H9 (cell line): ENCODE results near the gene UBL4A. TPM values are rescaled to one million over a fixed set of nuclear protein-coding genes. Genes with fewer than 3 reads are reported as not detected.

ENCODE experiments used
- DNase-seq: peaks from one replicate; pipeline ENCODE4 v3.0.0-alpha.2; 2017
- H2AFZ ChIP-seq: one replicate; pipeline ENCODE4 v1.6.1; 2013; ENCODE audit warnings: mild to moderate bottlenecking, low read length, control low read depth, moderate library complexity
- H2AK5ac ChIP-seq: 2 replicates; pipeline ENCODE4 v1.6.1; 2013; ENCODE audit warnings: low read length, control low read depth, mixed read lengths; ENCODE audit not compliant: insufficient read length
- H2BK120ac ChIP-seq: one replicate; pipeline ENCODE4 v1.6.1; 2013; ENCODE audit warnings: low read depth, mild to moderate bottlenecking, low read length, control low read depth, inconsistent platforms; ENCODE audit not compliant: poor library complexity, severe bottlenecking
- H2BK12ac ChIP-seq: 2 replicates; pipeline ENCODE4 v1.6.1; 2013; ENCODE audit warnings: low read length, control low read depth, mixed read lengths, low read depth; ENCODE audit not compliant: insufficient read length
- H2BK15ac ChIP-seq: 2 replicates; pipeline ENCODE4 v1.6.1; 2013; ENCODE audit warnings: low read depth, low read length, control low read depth
- H2BK20ac ChIP-seq: one replicate; pipeline ENCODE4 v1.6.1; 2013; ENCODE audit warnings: low read depth, mild to moderate bottlenecking, low read length, control low read depth, inconsistent platforms; ENCODE audit not compliant: poor library complexity, severe bottlenecking
- H2BK5ac ChIP-seq: 2 replicates; pipeline ENCODE4 v1.6.1; 2013; ENCODE audit warnings: low read length, control low read depth, mixed read lengths; ENCODE audit not compliant: insufficient read length
- H3K14ac ChIP-seq: 2 replicates; pipeline ENCODE4 v1.6.1; 2013; ENCODE audit warnings: low read length, control low read depth; ENCODE audit not compliant: insufficient read depth
- H3K18ac ChIP-seq: 2 replicates; pipeline ENCODE4 v1.6.1; 2013; ENCODE audit warnings: low read depth, mild to moderate bottlenecking, mixed read lengths, low read length, control low read depth; ENCODE audit not compliant: insufficient read length
- H3K23ac ChIP-seq: 2 replicates; pipeline ENCODE4 v1.6.1; 2013; ENCODE audit warnings: low read length, control low read depth, mixed read lengths, low read depth; ENCODE audit not compliant: insufficient read length
- H3K23me2 ChIP-seq: 2 replicates; pipeline ENCODE4 v1.6.1; 2013; ENCODE audit warnings: low read depth, mild to moderate bottlenecking, mixed read lengths, low read length, control low read depth; ENCODE audit not compliant: insufficient read length, poor library complexity, severe bottlenecking
- H3K27ac ChIP-seq: 2 replicates; pipeline ENCODE4 v1.5.1; 2013; ENCODE audit warnings: low read length, control low read depth, mixed read lengths, low read depth; ENCODE audit not compliant: insufficient read length
- H3K27me3 ChIP-seq: 2 replicates; pipeline ENCODE4 v1.6.1; 2013; ENCODE audit warnings: low read length, control low read depth, inconsistent platforms; ENCODE audit not compliant: insufficient read depth
- H3K4ac ChIP-seq: 2 replicates; pipeline ENCODE4 v1.6.1; 2013; ENCODE audit warnings: low read depth, mild to moderate bottlenecking, control low read depth, inconsistent platforms, low read length, moderate library complexity
- H3K4me1 ChIP-seq: 2 replicates; pipeline ENCODE4 v1.6.1; 2013; ENCODE audit warnings: low read length, control low read depth, inconsistent platforms; ENCODE audit not compliant: insufficient read depth
- H3K4me2 ChIP-seq: 2 replicates; pipeline ENCODE4 v1.6.1; 2013; ENCODE audit warnings: low read length, control low read depth, mixed read lengths; ENCODE audit not compliant: insufficient read length, insufficient read depth
- H3K56ac ChIP-seq: 2 replicates; pipeline ENCODE4 v1.6.1; 2013; ENCODE audit warnings: low read depth, mild to moderate bottlenecking, mixed read lengths, low read length, control low read depth; ENCODE audit not compliant: insufficient read length
- H3K79me1 ChIP-seq: 2 replicates; pipeline ENCODE4 v1.6.1; 2013; ENCODE audit warnings: low read depth, mild to moderate bottlenecking, moderate library complexity, low read length, control low read depth, inconsistent platforms; ENCODE audit not compliant: insufficient read depth, poor library complexity, severe bottlenecking
- H3K79me2 ChIP-seq: 2 replicates; pipeline ENCODE4 v1.6.1; 2013; ENCODE audit warnings: low read length, control low read depth, inconsistent platforms; ENCODE audit not compliant: insufficient read depth
- H3K9ac ChIP-seq: 2 replicates; pipeline ENCODE4 v1.6.1; 2013; ENCODE audit warnings: low read length, control low read depth, mixed read lengths; ENCODE audit not compliant: insufficient read length; ENCODE audit errors: extremely low read depth
- H3K9me3 ChIP-seq: one replicate; pipeline ENCODE4 v1.6.1; 2013; ENCODE audit warnings: low read depth, low read length, inconsistent platforms; ENCODE audit not compliant: control insufficient read depth
- H3T11ph ChIP-seq: one replicate; pipeline ENCODE4 v1.6.1; 2013; ENCODE audit warnings: mild to moderate bottlenecking, low read length, control low read depth, inconsistent platforms
- H4K20me1 ChIP-seq: one replicate; pipeline ENCODE4 v1.6.1; 2013; ENCODE audit not compliant: control insufficient read depth, insufficient read length, insufficient read depth
- H4K5ac ChIP-seq: 2 replicates; pipeline ENCODE4 v1.6.1; 2013; ENCODE audit warnings: low read depth, mild to moderate bottlenecking, mixed read lengths, low read length, control low read depth; ENCODE audit not compliant: insufficient read length
- H4K8ac ChIP-seq: replicated peaks from 2 replicates; pipeline ENCODE4 v1.6.1; 2013; ENCODE audit warnings: low read length, control low read depth, mixed read lengths, low read depth; ENCODE audit not compliant: insufficient read length
- H4K91ac ChIP-seq: 2 replicates; pipeline ENCODE4 v1.6.1; 2013; ENCODE audit warnings: low read depth, mild to moderate bottlenecking, moderate library complexity, mixed read lengths, low read length, control low read depth; ENCODE audit not compliant: insufficient read length
- H3K27ac Mint-ChIP-seq, 3 experiments: 2 replicates in 2 of 3; 3 replicates in 1 of 3; pipeline ENCODE4 v1.8.0; 2020 to 2021; ENCODE audit warnings: mixed read lengths in 3 of 3, mild to moderate bottlenecking in 1 of 3, moderate library complexity in 1 of 3
- H3K27me3 Mint-ChIP-seq: 2 replicates; pipeline ENCODE4 v1.8.0; 2021; ENCODE audit warnings: low read depth, mild to moderate bottlenecking, moderate library complexity, mixed read lengths
- H3K36me3 Mint-ChIP-seq, 3 experiments: 2 replicates in 2 of 3; 3 replicates in 1 of 3; pipeline ENCODE4 v1.8.0; 2020 to 2021; ENCODE audit warnings: low read depth in 3 of 3, mixed read lengths in 3 of 3; ENCODE audit not compliant: insufficient read depth in 1 of 3
- H3K4me1 Mint-ChIP-seq, 2 experiments: 2 replicates each; pipeline ENCODE4 v1.8.0; 2020; ENCODE audit warnings: mixed read lengths in 2 of 2
- H3K4me3 Mint-ChIP-seq, 2 experiments: 2 replicates in 1 of 2; 3 replicates in 1 of 2; pipeline ENCODE4 v1.8.0; 2020 to 2021; ENCODE audit warnings: mild to moderate bottlenecking in 2 of 2, mixed read lengths in 2 of 2, moderate library complexity in 1 of 2
- H3K9me3 Mint-ChIP-seq, 2 experiments: 2 replicates in 1 of 2; 3 replicates in 1 of 2; pipeline ENCODE4 v1.8.0; 2020; ENCODE audit warnings: mild to moderate bottlenecking in 2 of 2, mixed read lengths in 2 of 2, moderate library complexity in 1 of 2
- WGBS: extraction: QIAGEN DNeasy Blood & Tissue Kit; methylation state at CpG from one replicate; pipeline ENCODE4 v1.1.7; 2013; ENCODE audit warnings: missing lambda C conversion rate, low lambda C conversion rate, mixed read lengths; ENCODE audit not compliant: insufficient read length; ENCODE audit errors: extremely low coverage; 5-methylcytosine and 5-hydroxymethylcytosine counted together
- total RNA-seq: library from RNA; stranded (reverse); gene quantifications from 2 replicates; pipeline ENCODE4 v1.2.1, GENCODE V29; 2021
- TF ChIP-seq, protein P1 (sequence below): fragments of 200-600 bp; sonication (generic); conservative IDR thresholded peaks from 3 replicates; pipeline ENCODE4 v1.8.0; 2021; ENCODE audit warnings: antibody characterized with exemption, mild to moderate bottlenecking

The UBL4A gene
- total RNA-seq, 1 experiment from 2014 or later: 30.9 TPM

DNA sequence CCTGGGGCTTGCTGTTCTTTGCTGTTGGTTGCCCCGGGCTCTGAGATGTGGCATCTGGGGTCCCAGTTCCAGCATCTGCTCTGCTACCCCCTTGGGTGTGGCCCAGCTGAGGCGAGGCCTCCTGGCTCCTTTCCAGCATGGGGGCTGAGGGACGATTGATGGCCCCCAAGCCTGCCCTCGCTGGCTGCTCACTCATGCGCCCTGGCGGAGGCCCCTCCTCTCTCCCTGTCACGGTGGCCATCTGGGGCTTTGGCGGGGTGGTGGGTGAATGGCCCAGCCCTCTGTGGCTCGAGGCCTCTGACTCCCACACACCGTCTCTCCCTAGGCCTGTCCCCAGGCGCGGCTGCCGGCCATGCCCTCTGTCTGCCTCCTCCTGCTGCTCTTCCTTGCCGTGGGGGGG lies 26.6 kb downstream of the UBL4A start:
- Histone ChIP-seq H4K8ac (no peak overlapping the region), H2BK120ac (no peak overlapping the region), H4K91ac (no peak overlapping the region), H3K4ac (no peak overlapping the region), H2BK20ac (no peak overlapping the region), H2AFZ (no peak overlapping the region), H3K27me3 (no peaks in the 10 kb centered on the region; the same call in 1 of the 2 replicates), H3K18ac (no peak overlapping the region), H3T11ph (no peak overlapping the region), H3K23me2 (peaks cover 8% of the 10 kb centered on the region), H3K9me3 (peaks cover 18% of the 10 kb centered on the region), H3K27ac (no peak overlapping the region), H3K79me1 (no peaks in the 10 kb centered on the region), H3K4me1 (no peaks in the 10 kb centered on the region), H4K5ac (no peak overlapping the region), H2AK5ac (no peak overlapping the region), H2BK5ac (no peak overlapping the region), H2BK12ac (no peak overlapping the region), H3K9ac (no peak overlapping the region), H3K79me2 (no peaks in the 10 kb centered on the region), H3K56ac (no peak overlapping the region), H3K4me2 (no peak overlapping the region), H3K23ac (no peak overlapping the region), H4K20me1 (no peaks in the 10 kb centered on the region), H2BK15ac (no peak overlapping the region), H3K14ac (no peak overlapping the region)
- WGBS: no CpG with 5 or more reads among the region's 14 CpGs
- Mint-ChIP-seq H3K4me3 (peak overlapping the region in 1 of 2 experiments; percentile 57; a peak in 1 of 5 replicates), H3K27ac (no peak overlapping the region), H3K9me3 (peaks cover 51 to 78% of the 10 kb centered on the region in 2 experiments), H3K36me3 (peaks cover 20 to 30% (median 20%) of the 10 kb centered on the region in 3 experiments), H3K4me1 (peaks cover 0 to 7% of the 10 kb centered on the region in 2 experiments; a peak in 1 of 4 replicates), H3K27me3 (peaks cover 20% of the 10 kb centered on the region)
- DNase-seq: no peak
- TF ChIP-seq, protein P1, sequence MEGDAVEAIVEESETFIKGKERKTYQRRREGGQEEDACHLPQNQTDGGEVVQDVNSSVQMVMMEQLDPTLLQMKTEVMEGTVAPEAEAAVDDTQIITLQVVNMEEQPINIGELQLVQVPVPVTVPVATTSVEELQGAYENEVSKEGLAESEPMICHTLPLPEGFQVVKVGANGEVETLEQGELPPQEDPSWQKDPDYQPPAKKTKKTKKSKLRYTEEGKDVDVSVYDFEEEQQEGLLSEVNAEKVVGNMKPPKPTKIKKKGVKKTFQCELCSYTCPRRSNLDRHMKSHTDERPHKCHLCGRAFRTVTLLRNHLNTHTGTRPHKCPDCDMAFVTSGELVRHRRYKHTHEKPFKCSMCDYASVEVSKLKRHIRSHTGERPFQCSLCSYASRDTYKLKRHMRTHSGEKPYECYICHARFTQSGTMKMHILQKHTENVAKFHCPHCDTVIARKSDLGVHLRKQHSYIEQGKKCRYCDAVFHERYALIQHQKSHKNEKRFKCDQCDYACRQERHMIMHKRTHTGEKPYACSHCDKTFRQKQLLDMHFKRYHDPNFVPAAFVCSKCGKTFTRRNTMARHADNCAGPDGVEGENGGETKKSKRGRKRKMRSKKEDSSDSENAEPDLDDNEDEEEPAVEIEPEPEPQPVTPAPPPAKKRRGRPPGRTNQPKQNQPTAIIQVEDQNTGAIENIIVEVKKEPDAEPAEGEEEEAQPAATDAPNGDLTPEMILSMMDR: no peak
